OCI-LY1 (cell line): Measurements from ENCODE around the gene USF2.

Experiments
- EZH2 ChIP-seq: fragments of 200-600 bp; sonication (generic), shearing (Covaris generic); IDR thresholded peaks from 2 replicates; pipeline ENCODE4 v1.8.0; 2017; ENCODE audit warnings: borderline replicate concordance, mixed run types, mild to moderate bottlenecking, antibody characterized with exemption, low read length, moderate library complexity, mixed read lengths
- TF ChIP-seq, protein P1 (sequence below): fragments of 200-600 bp; sonication (generic), shearing (Covaris generic); IDR thresholded peaks from 2 replicates; pipeline ENCODE4 v1.5.1; 2017; ENCODE audit warnings: mild to moderate bottlenecking, antibody characterized with exemption, low read length, moderate library complexity, mixed read lengths

DNA sequence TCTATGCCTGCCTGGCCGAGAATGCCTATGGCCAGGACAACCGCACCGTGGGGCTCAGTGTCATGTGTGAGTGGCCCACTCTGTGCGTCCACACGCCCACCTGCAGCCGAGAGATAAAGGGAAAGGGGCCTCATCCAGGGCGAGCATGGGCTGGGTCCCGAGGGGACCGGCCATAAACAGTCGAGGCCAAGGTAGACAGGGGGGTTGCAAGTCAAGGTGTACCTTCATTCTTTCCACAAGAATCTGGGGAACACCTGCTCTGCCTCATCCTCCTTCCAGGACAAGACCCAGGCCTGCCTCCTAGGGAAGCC is 31.5 kb downstream of the USF2 start:
- TF ChIP-seq, protein P1, sequence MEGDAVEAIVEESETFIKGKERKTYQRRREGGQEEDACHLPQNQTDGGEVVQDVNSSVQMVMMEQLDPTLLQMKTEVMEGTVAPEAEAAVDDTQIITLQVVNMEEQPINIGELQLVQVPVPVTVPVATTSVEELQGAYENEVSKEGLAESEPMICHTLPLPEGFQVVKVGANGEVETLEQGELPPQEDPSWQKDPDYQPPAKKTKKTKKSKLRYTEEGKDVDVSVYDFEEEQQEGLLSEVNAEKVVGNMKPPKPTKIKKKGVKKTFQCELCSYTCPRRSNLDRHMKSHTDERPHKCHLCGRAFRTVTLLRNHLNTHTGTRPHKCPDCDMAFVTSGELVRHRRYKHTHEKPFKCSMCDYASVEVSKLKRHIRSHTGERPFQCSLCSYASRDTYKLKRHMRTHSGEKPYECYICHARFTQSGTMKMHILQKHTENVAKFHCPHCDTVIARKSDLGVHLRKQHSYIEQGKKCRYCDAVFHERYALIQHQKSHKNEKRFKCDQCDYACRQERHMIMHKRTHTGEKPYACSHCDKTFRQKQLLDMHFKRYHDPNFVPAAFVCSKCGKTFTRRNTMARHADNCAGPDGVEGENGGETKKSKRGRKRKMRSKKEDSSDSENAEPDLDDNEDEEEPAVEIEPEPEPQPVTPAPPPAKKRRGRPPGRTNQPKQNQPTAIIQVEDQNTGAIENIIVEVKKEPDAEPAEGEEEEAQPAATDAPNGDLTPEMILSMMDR: no peak
- TF ChIP-seq EZH2: no peak
